Measurements from ENCODE around the gene GTPBP6.
"Not testable (repeated sequence)": the region's sequence is repeated elsewhere in the genome, so short reads cannot be mapped to it uniquely, and the experiment has no call there.

DNA sequence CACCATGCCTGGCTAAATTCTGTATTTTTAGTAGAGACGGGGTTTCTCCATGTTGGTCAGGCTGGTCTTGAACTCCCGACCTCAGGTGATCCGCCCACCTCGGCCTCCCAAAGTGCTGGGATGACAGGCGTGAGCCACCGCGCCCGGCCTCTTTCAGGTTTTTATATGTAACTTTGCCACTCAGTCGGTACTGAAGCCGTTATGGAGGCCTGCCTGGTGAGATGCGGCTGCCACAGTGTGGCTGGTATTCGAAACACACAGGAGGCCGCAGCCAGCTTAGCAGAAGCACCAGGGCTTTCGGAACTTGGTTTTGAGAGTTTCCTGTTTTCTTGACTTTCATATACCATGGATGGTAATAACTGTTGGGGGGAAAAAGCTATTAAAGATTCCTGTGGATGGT, 6.1 kb upstream of the GTPBP6 start:
- TF ChIP-seq ZC3H10 (CRISPR knock-in tag; IDR thresholded peaks at IDR 0.05); CREB5 (CRISPR knock-in tag; IDR thresholded peaks at IDR 0.05; ENCODE audit: low read depth); RARB (CRISPR knock-in tag; IDR thresholded peaks at IDR 0.05); SNAI2 (CRISPR knock-in tag; IDR thresholded peaks at IDR 0.05); ZNF565 (CRISPR knock-in tag; conservative IDR thresholded peaks at IDR 0.05; ENCODE audit: low read depth); ZFP30 (CRISPR knock-in tag; IDR thresholded peaks at IDR 0.05); ZFP3 (CRISPR knock-in tag; IDR thresholded peaks at IDR 0.05); PPARA (CRISPR knock-in tag; IDR thresholded peaks at IDR 0.05; ENCODE audit: borderline replicate concordance); ZNF70 (CRISPR knock-in tag; IDR thresholded peaks at IDR 0.05): not testable (repeated sequence)
- TF ChIP-seq, protein P1, sequence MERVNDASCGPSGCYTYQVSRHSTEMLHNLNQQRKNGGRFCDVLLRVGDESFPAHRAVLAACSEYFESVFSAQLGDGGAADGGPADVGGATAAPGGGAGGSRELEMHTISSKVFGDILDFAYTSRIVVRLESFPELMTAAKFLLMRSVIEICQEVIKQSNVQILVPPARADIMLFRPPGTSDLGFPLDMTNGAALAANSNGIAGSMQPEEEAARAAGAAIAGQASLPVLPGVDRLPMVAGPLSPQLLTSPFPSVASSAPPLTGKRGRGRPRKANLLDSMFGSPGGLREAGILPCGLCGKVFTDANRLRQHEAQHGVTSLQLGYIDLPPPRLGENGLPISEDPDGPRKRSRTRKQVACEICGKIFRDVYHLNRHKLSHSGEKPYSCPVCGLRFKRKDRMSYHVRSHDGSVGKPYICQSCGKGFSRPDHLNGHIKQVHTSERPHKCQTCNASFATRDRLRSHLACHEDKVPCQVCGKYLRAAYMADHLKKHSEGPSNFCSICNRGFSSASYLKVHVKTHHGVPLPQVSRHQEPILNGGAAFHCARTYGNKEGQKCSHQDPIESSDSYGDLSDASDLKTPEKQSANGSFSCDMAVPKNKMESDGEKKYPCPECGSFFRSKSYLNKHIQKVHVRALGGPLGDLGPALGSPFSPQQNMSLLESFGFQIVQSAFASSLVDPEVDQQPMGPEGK (CRISPR knock-in tag; IDR thresholded peaks at IDR 0.05; ENCODE audit: borderline replicate concordance) = not testable (repeated sequence)

All from SK-N-SH treated with all-trans-retinoic acid at 6 μM for 48 hours (cell line).